HG02970 (cell line): ENCODE results near the gene TAF11L2.
"Not testable (repeated sequence)": the region's sequence is repeated elsewhere in the genome, so short reads cannot be mapped to it uniquely, and the experiment has no call there.

ENCODE experiments used
- ATAC-seq: cut with Tn5 transposase; IDR thresholded peaks from one replicate; pipeline ENCODE4 v1.9.1; 2021; ENCODE audit warnings: mild to moderate bottlenecking, moderate library complexity, moderate number of reproducible peaks; ENCODE audit not compliant: unreplicated experiment, low FRiP score

TAF11L2 gene

GRCh38 chr5:17524935-17525334 lies 26.9 kb downstream of the TAF11L2 start, which contains the start of gene TAF11L5:
TSS of gene TAF11L5 (plus strand) at chr5:17525235.
- ATAC-seq, result not testable (repeated sequence)

- not testable (repeated sequence) for ATAC-seq
Measured at GRCh38 chr5:17526504-17526903, 28.5 kb downstream of the TAF11L2 start.

- ATAC-seq, result not testable (repeated sequence)
Measured at GRCh38 chr5:17528369-17528768, 30.3 kb downstream of the TAF11L2 start, which contains the start of gene TAF11L6. TSS of gene TAF11L6 (plus strand) at chr5:17528669.
